GM12875 (cell line): Measurements from ENCODE around the gene ISOC2.
"Not testable (repeated sequence)": the region's sequence is repeated elsewhere in the genome, so short reads cannot be mapped to it uniquely, and the experiment has no call there.

Experiments
- H3K4me3 ChIP-seq: one replicate; pipeline ENCODE4 v1.5.1; 2011; ENCODE audit warnings: low read depth, low read length, control low read depth
- TF ChIP-seq, protein P1 (sequence below): IDR thresholded peaks from 2 replicates; pipeline ENCODE4 v1.5.1; 2011; ENCODE audit warnings: low read depth, mild to moderate bottlenecking, control low read depth, inconsistent platforms, low read length, moderate library complexity, borderline replicate concordance; ENCODE audit not compliant: insufficient read depth

The ISOC2 gene

DNA sequence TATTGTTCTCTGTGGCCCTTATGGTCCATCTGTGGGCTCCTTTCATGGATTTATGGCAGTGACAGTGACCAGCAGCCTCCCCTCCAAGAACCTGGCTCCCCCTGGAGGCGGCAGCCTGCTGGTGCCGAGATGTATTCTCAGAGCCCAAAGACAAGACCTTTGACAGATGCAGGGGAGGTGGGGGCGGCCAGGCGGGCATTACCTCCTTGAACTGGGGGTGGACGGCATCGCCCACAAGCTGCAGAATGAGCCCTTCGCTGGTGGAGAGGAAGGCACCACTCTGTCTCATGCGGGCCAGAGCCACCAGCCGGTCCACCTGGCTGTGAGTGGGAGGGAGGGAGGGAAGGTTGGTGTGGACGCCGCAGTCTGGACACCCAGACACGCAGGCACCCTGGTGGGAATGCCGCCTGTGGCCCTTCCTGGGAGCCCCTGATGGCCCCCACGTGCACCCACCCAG is 6.6 kb downstream of the ISOC2 start:
- no peak overlapping the region for H3K4me3 ChIP-seq
- TF ChIP-seq, protein P1, sequence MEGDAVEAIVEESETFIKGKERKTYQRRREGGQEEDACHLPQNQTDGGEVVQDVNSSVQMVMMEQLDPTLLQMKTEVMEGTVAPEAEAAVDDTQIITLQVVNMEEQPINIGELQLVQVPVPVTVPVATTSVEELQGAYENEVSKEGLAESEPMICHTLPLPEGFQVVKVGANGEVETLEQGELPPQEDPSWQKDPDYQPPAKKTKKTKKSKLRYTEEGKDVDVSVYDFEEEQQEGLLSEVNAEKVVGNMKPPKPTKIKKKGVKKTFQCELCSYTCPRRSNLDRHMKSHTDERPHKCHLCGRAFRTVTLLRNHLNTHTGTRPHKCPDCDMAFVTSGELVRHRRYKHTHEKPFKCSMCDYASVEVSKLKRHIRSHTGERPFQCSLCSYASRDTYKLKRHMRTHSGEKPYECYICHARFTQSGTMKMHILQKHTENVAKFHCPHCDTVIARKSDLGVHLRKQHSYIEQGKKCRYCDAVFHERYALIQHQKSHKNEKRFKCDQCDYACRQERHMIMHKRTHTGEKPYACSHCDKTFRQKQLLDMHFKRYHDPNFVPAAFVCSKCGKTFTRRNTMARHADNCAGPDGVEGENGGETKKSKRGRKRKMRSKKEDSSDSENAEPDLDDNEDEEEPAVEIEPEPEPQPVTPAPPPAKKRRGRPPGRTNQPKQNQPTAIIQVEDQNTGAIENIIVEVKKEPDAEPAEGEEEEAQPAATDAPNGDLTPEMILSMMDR, result peak; percentile 76

DNA sequence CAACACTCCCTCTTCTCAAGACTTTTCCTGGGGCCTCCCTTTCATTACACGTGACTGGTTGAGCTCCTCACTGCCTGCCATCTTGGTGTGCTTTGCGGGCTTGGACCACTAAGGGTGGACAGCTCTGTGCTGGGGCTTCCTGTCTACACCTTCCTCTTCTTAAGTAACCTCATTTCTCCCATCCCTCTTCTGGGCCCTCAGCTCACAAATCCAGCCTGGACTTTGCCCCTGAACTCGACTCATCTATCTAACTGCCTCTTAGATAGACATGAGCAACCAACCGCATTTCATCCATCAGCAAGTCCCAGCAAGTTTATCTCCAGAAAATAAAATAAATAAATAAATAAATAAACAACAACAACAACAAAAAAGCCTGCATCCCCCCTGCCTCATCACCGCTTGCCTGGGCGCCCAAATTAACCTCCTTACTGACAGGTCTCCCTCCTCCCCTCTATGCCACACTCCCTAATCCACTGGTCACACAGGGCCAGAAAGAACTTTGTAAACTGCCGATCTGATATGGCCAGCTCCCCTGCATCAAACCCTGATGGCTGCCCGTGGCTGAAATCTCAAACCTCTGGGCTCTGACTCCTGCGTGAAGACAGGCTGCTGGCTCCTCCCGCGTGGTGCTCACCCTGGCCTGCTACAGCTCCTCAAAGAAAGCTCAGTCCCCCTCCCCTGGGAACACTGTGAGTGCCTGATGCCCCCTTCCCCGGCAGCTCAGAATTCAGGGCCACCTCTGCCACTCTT is 7.8 kb downstream of the ISOC2 start:
- H3K4me3 ChIP-seq, result no peak overlapping the region
- TF ChIP-seq, protein P1, result no peak

DNA sequence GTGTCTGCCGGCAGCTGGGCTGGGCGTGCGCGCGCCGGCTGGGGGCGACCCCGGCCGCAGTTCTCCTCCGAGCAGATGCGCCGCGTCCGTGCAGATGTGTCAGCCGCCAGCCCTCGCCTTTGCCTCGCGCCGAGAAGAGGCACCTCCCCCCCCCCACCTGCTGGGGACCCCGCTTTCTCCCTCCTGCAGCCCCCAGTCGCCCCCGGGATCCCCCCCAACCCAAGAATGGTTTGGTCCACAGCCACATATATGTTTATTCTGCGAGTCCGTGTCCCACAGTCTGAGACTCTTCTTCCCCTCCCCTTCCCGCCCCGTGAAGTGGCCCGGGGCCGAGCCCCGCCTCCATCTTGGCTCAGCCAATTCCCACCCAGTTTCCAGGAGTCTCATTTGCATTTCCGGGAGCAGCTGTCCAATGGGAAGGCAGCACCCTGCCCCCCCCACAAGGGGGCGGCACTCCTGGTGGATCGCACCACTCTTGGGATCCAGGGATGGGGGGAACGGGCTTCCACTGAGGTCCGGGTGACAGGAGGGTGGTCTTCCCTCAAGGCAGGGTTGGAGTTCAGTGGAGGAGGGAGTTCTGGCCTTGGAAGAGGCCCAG is 8.6 kb downstream of the ISOC2 start:
- TF ChIP-seq, protein P1, result no peak
- no peak overlapping the region for H3K4me3 ChIP-seq

DNA sequence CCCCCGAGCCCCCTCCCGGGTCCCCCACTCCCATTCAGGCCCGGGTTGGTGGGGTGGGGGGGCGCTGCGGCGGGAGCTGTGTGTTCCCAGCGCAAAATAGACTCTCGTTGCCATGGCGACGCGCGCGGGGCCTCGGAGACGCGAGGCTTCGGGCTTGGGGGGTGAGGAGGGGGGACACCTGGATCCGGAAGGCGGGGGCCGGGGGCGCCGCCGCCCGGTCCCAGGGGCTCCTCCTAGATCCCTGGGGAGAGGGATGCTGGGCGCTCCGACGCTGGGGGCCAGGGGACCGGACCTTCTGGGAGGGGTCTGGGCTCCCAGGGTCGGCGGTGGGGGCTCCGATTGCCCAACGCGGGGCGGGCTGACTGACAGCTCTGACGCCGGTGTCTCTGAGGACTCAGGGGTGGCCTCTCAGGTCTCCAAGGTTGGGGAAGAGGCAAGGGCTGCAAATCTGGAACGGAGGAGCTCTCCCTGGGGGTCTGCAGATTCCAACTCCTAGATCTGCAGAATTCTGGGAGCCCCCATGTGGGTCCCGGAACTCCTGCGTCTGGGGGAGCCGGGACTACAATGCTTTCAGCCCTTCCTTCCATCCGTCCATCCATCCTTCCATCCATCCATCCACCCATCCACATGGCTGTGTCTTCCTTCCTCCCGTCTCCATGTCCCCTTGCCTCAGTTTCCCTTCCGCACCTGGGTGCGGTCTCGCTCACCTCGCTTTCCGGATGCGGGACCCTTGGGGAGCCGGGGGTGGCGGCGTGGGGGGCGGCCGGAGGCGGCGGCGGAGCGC is 9.3 kb downstream of the ISOC2 start:
- no peak overlapping the region for H3K4me3 ChIP-seq
- TF ChIP-seq, protein P1, result no peak

DNA sequence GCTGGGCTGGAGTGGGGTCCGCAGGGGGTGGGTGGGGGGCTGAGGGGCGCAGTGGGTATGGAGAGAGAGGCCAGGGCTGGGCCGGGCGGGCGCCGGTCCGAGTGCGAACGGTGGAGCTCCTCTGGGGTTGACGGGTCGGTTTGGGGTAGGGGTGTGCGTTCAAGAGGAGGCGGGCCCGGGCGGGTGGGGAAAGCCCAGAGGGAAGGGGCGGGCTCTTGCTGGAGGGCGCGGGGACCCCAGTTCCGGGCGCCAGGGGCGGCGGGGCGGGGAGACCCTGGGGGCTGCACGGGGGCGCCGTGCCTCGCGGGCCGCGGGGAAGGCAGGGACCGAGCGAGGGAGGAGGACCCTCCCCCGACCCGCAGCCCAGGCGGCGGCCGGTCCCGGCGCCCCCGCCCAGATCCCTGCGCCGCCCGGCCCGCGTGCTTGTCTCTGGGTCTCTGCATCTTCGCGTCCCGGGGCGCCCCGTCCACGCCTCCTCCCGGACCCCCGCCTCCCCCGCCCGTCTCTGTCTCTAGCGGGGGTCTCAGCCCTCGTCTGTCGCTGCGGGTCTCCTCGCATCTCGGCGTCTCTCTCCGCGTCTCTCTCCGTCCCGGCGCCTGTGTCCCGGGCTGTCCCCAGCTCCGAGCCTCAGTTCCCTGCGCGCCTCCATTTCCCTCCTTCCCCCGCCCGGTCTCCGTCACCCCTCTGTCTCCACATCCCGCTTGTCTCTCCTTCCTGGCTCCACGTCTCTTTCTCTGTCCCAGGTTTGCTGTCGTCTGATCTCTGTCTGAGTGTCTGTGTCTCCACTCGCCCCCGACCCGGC is 10.1 kb downstream of the ISOC2 start:
- H3K4me3 ChIP-seq, result no peak overlapping the region
- TF ChIP-seq, protein P1, result no peak

DNA sequence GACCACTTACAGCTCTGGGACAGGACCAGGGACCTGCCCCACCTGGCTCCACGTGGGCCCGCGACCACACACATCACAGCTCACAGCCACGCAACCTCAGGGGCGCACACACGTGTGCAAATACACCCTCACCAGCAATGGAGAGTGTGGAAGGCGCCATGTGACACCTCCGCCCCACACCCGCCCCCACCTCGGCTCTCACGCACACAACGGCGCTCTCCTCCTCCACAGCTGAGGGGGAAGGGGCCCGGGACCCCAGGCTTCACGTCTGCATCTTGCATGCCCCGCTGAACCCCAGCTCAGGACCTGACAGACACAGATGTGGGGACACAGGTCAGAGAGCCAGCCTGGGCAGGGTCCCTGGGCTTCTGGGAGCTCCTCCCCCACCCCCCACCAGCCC is 12.0 kb downstream of the ISOC2 start:
- TF ChIP-seq, protein P1, result no peak
- H3K4me3 ChIP-seq, result no peak overlapping the region

DNA sequence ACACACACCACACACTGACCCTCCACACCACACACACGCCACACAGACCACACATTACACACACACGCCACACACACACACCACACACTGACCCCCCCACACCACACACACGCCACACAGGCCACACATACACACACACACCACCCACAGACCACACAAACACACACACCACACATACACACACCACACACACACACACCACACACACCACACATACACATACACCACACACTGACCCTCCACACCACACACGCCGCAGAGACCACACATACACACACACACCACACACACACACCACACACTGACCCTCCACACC is 13.3 kb downstream of the ISOC2 start:
- not testable (repeated sequence) for H3K4me3 ChIP-seq
